Ovary (tissue), 9 donors: Measurements from ENCODE around the gene CSHL1. TPM values are rescaled to one million over a fixed set of nuclear protein-coding genes. Genes with fewer than 3 reads are reported as not detected.
"Not testable (repeated sequence)": the region's sequence is repeated elsewhere in the genome, so short reads cannot be mapped to it uniquely, and the experiment has no call there.

Source experiments
- DNase-seq, 5 donors: peaks; one replicate each; pipeline ENCODE4 v3.0.0-alpha.2; 2019 to 2020
- H3K27ac ChIP-seq, 2 donors: fragments of 200-600 bp; one replicate each; pipeline versions ENCODE4 v1.5.1 to v1.8.0; 2019 to 2022
- H3K27me3 ChIP-seq: fragments of 200-600 bp; one replicate; pipeline ENCODE4 v1.8.0; 2022
- H3K36me3 ChIP-seq: fragments of 200-600 bp; sonication (generic); one replicate; pipeline ENCODE4 v1.5.1; 2019
- H3K4me1 ChIP-seq: one replicate; pipeline ENCODE4 v1.8.1; 2013; ENCODE audit warnings: mild to moderate bottlenecking, moderate library complexity; ENCODE audit not compliant: insufficient read depth
- H3K4me3 ChIP-seq: fragments of 200-600 bp; sonication (generic); one replicate; pipeline ENCODE4 v1.5.1; 2017
- H3K9me3 ChIP-seq, 2 donors: fragments of 200-600 bp in 1 of 2; sonication (generic) in 1 of 2; one replicate each; pipeline versions ENCODE4 v1.5.1 to v1.8.1; 2013 to 2019; ENCODE audit warnings: mild to moderate bottlenecking in 1 of 2, moderate library complexity in 1 of 2
- EP300 ChIP-seq: sonication (generic); formaldehyde crosslinking; IDR thresholded peaks from one replicate; pipeline ENCODE4 v1.6.1; 2017; ENCODE audit warnings: antibody characterized with exemption
- POLR2A ChIP-seq: fragments of 450-650 bp; IDR thresholded peaks from one replicate; pipeline ENCODE4 v1.6.1; 2017; ENCODE audit warnings: antibody characterized with exemption, mild to moderate bottlenecking, moderate library complexity
- WGBS, 3 donors: extraction: QIAGEN DNeasy Blood & Tissue Kit in 1 of 3; methylation state at CpG; one replicate each; pipeline versions ENCODE4 v1.1.5 to v1.1.7; 2013 to 2017; 5-methylcytosine and 5-hydroxymethylcytosine counted together
- intact Hi-C, 4 donors: fragments of 100-400 bp; cut with DNase I; formaldehyde crosslinking; loops; one replicate each; pipeline versions ENCODE4 v1.11.0 to v1.15.1; 2022 to 2023
- polyA plus RNA-seq, 2 donors: library from polyadenylated mRNA; stranded (reverse); fragments of 200-250 nt in 1 of 2; fragments of 350-450 nt in 1 of 2; fragmentation: Illumina TruSeq in 1 of 2; extraction: RNeasy Lipid Tissue Mini Kit (QIAGEN cat#74804) in 1 of 2; gene quantifications; one replicate each; pipeline ENCODE4 v1.2.3, GENCODE V29; 2013 to 2014
- total RNA-seq, 7 donors: library from RNA; depleted of rRNA in 2 of 7; stranded (reverse); fragments of >200 nt in 2 of 7; fragmentation: NEBNext Ultra II Directional in 3 of 7; extraction: Animal tissue kit (Norgen Biotek cat#: 25700) in 3 of 7; gene quantifications; one replicate each; pipeline versions ENCODE4 v1.1.0 to v1.2.4, GENCODE V29; 2016 to 2023
- TF ChIP-seq, protein P1 (sequence below), 3 donors: fragments of 450-650 bp in 2 of 3; fragments of 200-600 bp in 1 of 3; IDR thresholded peaks; one replicate each; pipeline versions ENCODE4 v1.5.1 to v1.8.0; 2016 to 2022; ENCODE audit warnings: antibody characterized with exemption in 3 of 3, mild to moderate bottlenecking in 1 of 3
- donor health status: DM: no; HTN: no; CAD: no; lungs with moderate emphysema.
- donor health status: DM: no; HTN: no; CAD: no.
- donor health status: Bipolar disorder and iron deficiency.
- donor health status: DM: yes; HTN: yes; CAD: no.
- donor health status: DM: no; HTN: no; CAD: no.
- donor health status: DM: yes; HTN: yes; CAD: no.

The CSHL1 gene
- total and polyA plus RNA-seq, 9 donors: not detected

DNA sequence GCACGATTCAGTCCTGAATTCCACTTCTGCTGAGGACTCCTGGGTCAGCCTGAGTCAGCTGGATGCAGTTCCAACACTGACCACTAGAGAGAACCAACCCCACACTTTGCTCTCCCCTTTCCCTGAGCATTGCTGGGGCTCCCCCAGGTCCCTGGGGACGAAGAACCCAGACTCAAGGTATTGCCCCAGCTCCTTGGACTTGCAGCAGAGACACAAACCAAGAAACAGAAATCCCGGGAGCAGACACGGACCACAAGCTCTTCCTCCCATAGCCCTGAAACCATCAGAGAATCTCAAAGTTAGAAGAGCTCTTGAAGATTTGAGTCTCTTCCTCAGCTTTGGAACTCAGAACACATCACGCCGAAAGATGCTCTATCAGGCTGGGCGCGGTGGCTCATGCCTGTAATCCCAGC is 8.3 kb upstream of the CSHL1 start:
- H3K36me3 ChIP-seq: no peaks in the 10 kb centered on the region
- H3K4me1 ChIP-seq: peaks cover 2% of the 10 kb centered on the region
- no peak overlapping the region for H3K4me3 ChIP-seq
- TF ChIP-seq POLR2A (no peak), EP300 (no peak)
- TF ChIP-seq, protein P1, sequence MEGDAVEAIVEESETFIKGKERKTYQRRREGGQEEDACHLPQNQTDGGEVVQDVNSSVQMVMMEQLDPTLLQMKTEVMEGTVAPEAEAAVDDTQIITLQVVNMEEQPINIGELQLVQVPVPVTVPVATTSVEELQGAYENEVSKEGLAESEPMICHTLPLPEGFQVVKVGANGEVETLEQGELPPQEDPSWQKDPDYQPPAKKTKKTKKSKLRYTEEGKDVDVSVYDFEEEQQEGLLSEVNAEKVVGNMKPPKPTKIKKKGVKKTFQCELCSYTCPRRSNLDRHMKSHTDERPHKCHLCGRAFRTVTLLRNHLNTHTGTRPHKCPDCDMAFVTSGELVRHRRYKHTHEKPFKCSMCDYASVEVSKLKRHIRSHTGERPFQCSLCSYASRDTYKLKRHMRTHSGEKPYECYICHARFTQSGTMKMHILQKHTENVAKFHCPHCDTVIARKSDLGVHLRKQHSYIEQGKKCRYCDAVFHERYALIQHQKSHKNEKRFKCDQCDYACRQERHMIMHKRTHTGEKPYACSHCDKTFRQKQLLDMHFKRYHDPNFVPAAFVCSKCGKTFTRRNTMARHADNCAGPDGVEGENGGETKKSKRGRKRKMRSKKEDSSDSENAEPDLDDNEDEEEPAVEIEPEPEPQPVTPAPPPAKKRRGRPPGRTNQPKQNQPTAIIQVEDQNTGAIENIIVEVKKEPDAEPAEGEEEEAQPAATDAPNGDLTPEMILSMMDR (IDR thresholded peaks at IDR 0.05): peak; percentile 67 to 87 (median 81)
- peak; percentile 51 to 65 (median 63) for DNase-seq
- WGBS, 3 donors: 37 to 41% (median 39%) methylated on average over 8 of the region's 8 CpGs
- no peak overlapping the region for H3K27ac ChIP-seq
- intact Hi-C loops: loop anchor here in 3 of 4 donors (5.0 to 10.0 kb wide), 4 partner anchors 105 to 365 kb away; partner anchors contain the start of genes ERN1 (in 2 of the 3) and ICAM2 (in 1 of the 3)
- H3K9me3 ChIP-seq: no peaks in the 10 kb centered on the region
- no peaks in the 10 kb centered on the region for H3K27me3 ChIP-seq

DNA sequence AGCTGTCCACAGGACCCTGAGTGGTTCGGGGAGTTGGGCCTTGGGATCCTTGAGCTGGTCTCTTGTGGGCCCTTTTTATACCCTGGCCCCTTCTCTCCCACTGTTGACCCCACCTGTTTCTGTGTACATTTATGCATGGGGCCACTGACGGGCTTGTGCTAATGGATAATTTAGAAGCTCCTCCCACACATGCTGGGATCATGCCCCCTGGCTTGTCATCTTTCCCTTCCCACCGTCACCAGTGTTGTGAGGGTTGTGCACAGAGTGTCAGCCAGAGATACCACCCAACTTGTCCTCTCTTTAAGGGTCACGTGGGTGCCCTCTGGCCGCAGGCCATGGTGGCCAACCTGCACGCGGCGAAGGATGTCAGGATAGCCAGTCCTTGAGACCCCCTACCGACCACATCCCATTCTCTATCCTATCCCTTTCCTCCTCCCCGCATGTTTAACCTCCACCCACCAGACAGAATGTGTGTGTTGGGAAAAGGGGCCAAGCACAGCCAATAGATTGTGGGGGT is 7.8 kb upstream of the CSHL1 start, which contains the start of gene GH1:
TSS of gene GH1 (minus strand) at position 51 of the 517 bp plus-strand sequence. CDS start 63 bp downstream, outside the sequence.
- WGBS, 3 donors: 41 to 49% (median 43%) methylated on average over 10 of the region's 10 CpGs
- H3K27ac ChIP-seq, H3K9me3 ChIP-seq, H3K36me3 ChIP-seq, H3K27me3 ChIP-seq, H3K4me3 ChIP-seq, H3K4me1 ChIP-seq, DNase-seq: not testable (repeated sequence)
- intact Hi-C loops: loop anchor here in 3 of 4 donors (5.0 to 10.0 kb wide), 4 partner anchors 106 to 366 kb away; partner anchors contain the start of genes ERN1 (in 2 of the 3) and ICAM2 (in 1 of the 3)

DNA sequence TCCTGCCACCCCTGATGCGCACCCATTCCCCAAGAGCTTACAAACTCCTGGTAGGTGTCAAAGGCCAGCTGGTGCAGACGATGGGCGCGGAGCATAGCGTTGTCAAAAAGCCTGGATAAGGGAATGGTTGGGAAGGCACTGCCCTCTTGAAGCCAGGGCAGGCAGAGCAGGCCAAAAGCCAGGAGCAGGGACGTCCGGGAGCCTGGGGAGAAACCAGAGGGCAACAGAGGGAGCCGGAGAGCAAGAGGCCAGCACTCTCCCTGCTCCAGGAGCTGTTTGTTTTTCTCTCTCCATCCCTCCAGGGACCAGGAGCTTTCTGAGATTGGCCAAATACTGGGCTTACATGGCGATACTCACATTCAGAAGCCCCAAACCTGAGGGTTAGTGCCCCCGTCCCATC is 7.2 kb upstream of the CSHL1 start:
- no peaks in the 10 kb centered on the region for H3K36me3 ChIP-seq
- H3K27ac ChIP-seq: no peak overlapping the region
- H3K27me3 ChIP-seq: no peaks in the 10 kb centered on the region
- 62 to 70% (median 65%) methylated on average over 10 of the region's 10 CpGs for WGBS, 3 donors
- no peak overlapping the region for H3K4me3 ChIP-seq
- H3K4me1 ChIP-seq: peaks cover 2% of the 10 kb centered on the region
- intact Hi-C loops: loop anchor here in 3 of 4 donors (5.0 to 10.0 kb wide), 4 partner anchors 106 to 366 kb away; partner anchors contain the start of genes ERN1 (in 2 of the 3) and ICAM2 (in 1 of the 3)
- no peaks in the 10 kb centered on the region for H3K9me3 ChIP-seq
- DNase-seq: peak in 1 of 5 donors; percentile 27
- no peak for TF ChIP-seq EP300
- TF ChIP-seq POLR2A: no peak
- TF ChIP-seq, protein P1 (IDR thresholded peaks at IDR 0.05): no peak

DNA sequence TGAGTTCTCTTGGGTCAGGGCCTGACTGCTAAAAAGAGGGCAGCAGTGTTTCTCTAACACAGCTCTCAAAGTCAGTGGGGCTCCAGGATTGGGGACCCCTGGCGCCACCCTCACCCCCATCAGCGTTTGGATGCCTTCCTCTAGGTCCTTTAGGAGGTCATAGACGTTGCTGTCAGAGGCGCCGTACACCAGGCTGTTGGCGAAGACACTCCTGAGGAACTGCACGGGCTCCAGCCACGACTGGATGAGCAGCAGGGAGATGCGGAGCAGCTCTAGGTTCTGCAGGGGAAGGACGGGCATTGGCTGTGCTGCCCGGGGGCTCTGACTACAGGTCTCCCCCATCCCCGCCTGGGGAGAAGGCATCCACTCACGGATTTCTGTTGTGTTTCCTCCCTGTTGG is 6.6 kb upstream of the CSHL1 start:
- no peak overlapping the region for H3K4me3 ChIP-seq
- TF ChIP-seq EP300: no peak
- TF ChIP-seq, protein P1 (IDR thresholded peaks at IDR 0.05): no peak
- TF ChIP-seq POLR2A: no peak
- intact Hi-C loops: loop anchor here in 3 of 4 donors (5.0 to 10.0 kb wide), 4 partner anchors 107 to 367 kb away; partner anchors contain the start of genes ERN1 (in 2 of the 3) and ICAM2 (in 1 of the 3)
- DNase-seq: peak in 1 of 5 donors; percentile 13
- H3K27ac ChIP-seq: no peak overlapping the region
- no peaks in the 10 kb centered on the region for H3K9me3 ChIP-seq
- no peaks in the 10 kb centered on the region for H3K27me3 ChIP-seq
- 77 to 85% (median 78%) methylated on average over 13 of the region's 13 CpGs for WGBS, 3 donors
- peaks cover 2% of the 10 kb centered on the region for H3K4me1 ChIP-seq
- H3K36me3 ChIP-seq: no peaks in the 10 kb centered on the region

DNA sequence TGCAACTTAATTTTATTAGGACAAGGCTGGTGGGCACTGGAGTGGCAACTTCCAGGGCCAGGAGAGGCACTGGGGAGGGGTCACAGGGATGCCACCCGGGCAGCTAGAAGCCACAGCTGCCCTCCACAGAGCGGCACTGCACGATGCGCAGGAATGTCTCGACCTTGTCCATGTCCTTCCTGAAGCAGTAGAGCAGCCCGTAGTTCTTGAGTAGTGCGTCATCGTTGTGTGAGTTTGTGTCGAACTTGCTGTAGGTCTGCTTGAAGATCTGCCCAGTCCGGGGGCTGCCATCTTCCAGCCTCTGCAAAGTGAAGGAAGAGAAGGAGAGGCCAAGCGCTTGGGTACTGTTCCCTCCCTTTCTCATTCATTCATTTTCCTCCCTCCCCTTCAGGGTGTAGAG is 6.1 kb upstream of the CSHL1 start:
- not testable (repeated sequence) for H3K4me1 ChIP-seq, H3K4me3 ChIP-seq, H3K36me3 ChIP-seq, H3K27me3 ChIP-seq, H3K27ac ChIP-seq, H3K9me3 ChIP-seq
- WGBS, 3 donors: 79 to 85% (median 83%) methylated on average over 11 of the region's 11 CpGs
- DNase-seq: peak in 1 of 5 donors; percentile 7
- intact Hi-C loops: loop anchor here in 3 of 4 donors (5.0 to 10.0 kb wide), 4 partner anchors 108 to 368 kb away; partner anchors contain the start of genes ERN1 (in 2 of the 3) and ICAM2 (in 1 of the 3)
